CD4-positive, alpha-beta T cell treated with Interleukin-1 beta for 1 hour (primary cell): Measurements from ENCODE around the gene VWA3B.
"Not testable (repeated sequence)": the region's sequence is repeated elsewhere in the genome, so short reads cannot be mapped to it uniquely, and the experiment has no call there.

Experiments used
- DNase-seq, 2 donors: peaks; one replicate each; pipeline ENCODE4 v3.0.0-alpha.2; 2020 to 2022

VWA3B gene

DNA sequence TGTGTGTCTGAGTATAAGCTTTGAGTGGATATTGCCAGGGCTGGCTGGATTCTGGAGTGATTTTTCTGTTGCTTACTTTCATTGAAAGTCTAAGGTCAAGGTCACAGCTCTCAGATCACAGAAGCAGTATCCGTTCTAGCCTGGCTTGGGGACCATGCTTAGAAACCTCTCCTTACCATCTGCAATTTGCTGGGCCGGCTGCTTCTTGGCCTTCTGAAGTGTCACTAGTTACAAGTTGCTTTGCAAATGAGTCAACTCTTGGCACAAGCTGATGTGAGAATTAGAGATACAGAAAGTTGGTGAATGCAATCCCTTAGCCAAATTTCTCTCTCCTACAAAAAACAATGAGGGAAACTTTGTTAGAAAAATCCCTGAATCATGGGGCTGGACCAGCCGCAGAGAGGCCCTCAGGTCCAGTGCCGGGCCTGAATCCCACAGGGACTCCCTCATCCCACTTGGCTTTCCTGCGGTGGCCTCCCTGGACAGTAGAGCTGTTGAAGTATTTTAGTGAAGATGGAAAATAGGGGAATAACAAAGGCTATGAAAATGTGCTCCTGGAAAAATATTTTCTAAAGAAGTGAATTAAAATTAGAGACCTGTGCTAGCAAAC lies 166.6 kb downstream of the VWA3B start:
- DNase-seq, result no peak

DNA sequence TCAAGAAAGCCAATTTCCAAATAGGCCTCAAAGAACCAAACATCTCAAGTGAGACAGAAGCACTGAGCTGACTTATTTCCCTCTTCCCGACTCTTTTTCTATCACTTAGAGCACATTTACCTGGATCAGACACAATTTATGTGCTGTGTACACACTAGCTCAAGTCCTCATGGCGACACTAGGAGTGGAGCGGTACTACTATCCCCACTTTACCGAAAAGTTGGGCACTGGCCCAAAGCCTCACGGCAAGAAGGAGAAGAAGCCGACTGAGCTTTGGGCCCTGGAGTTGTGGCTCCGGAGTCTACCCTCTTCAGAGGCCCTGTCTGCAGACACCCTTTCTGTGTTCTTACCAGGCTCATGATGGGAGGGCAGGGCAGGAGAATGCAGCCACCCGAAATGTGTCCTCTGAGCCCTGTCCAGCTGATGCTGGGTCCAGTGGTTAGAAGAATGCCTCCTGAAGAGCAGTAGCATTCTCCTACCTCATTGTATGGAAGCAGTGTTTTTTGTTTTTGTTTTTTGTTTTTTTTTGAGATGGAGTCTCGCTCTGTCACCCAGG lies 167.6 kb downstream of the VWA3B start:
- no peak for DNase-seq

DNA sequence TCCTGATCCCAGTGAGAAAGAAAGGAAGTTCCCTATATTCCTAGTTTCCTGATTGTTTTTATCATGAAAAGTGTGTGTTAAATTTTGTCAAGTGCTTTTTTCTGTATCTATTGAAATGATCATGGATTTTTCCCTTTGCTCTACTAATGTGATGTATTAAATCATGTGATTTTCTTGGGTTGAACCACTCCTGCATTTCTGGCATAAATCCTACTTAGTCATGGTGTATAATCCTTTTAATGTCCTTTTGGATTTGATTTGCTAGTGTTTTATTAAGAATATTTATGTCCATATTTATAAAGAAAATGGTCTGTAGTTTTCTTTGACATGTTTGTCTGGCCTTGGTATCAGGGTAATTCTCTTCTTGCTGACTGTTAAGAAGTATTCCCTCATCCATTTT lies 171.9 kb downstream of the VWA3B start:
- no peak for DNase-seq

DNA sequence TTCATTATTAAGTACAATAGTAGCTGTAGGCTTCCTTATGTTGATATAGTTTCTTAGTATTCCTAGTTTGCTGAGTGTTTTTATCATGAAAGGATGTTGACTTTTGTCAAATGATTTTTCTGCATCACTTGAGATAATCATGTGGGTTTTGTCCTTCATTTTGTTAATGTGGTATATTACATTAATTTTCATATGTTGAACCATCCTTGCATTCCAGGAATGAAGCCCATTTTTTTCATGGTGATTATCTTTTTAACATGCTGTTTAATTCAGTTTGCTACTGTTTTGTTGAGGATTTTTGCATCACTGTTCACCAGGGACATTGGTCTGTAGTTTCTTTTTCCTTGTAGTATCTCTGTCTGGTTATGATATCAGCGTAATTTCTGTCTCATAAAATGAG lies 176.4 kb downstream of the VWA3B start:
- no peak for DNase-seq

DNA sequence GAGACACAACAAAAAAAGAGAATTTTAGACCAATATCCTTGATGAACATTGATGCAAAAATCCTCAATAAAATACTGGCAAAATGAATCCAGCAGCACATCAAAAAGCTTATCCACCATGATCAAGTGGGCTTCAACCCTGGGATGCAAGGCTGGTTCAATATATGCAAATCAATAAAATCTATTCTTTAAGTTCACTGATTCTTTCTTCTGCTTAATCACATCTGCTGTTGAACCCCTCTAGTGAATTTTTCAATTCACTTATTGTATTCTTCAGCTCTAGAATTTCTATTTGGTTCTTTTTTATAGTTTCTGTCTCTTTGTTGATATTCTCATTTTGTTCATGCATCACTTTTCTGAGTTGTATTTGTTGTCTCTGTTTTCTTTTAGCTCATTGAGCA lies 181.3 kb downstream of the VWA3B start:
- not testable (repeated sequence) for DNase-seq

DNA sequence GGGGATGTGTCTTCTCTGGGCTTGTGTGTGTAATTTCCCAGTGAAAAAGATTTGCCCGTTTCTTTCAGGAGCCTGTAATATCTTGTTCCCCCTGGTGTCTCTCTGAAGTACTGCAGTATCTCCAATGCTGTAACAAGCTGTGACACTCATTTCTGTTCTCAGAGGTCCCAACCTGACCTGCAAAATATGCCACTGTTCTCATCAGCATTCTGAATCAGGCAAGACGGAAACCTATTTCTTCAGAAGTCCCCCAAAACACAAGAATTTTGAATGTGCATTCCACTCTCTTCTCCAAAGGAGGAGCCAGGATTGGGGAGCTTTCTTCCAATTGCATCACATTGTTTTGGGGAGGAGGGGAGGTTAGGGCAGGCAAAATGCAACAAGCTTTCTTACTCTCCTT lies 182.3 kb downstream of the VWA3B start:
- peak in 1 of 2 donors; percentile 27 for DNase-seq

DNA sequence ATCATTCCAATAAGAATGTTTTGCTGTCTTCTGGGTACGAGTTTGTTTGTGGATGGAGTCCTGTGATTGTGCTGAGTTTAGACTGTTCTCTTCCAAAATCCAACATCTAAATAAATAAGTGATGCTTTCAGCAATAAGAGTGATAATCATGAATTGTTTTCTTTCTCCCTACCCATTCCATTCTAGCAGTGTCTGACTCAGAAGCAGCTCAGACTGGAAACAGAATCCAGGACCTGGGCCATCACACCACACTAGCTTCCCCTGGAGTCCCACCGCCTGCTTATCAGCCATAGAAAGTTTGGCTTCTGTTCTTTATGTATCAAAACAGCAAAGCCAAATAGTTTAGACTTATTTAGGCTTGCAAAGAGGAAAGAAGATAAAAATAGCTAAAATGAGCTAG lies 182.9 kb downstream of the VWA3B start:
- no peak for DNase-seq

DNA sequence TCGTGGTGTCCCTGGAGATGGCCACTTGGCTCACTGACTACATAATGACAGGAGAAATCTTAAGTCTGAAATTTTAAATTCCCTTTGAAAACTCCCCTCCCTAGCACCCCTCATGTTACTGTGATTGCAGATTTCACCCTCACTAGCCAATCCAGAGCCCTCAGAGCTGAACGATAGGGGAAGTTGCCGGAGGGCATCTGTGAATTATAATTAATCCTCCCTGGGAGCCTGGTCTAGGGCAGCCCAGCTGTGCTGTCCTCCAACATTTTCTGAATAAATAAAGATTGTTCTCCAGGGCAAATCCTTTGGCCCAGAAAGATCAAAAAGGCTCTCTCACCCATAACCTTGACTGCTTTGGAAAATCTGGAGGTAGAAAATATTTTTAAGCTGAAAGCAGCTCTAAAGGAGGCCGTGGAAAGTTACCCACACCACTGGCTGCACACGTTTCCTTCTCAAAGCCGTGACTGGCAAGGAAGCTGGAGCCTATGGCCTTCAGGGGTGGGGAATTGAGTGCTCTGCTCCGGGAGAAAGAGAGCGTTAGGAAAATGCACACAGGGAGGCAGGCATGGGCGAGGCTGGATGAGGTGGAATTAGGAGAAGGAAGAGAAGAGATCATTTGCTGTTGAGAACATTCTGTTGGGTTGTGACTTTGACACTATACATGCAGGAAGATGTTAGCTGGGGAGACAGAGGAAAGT lies 190.3 kb downstream of the VWA3B start:
- DNase-seq, result no peak

DNA sequence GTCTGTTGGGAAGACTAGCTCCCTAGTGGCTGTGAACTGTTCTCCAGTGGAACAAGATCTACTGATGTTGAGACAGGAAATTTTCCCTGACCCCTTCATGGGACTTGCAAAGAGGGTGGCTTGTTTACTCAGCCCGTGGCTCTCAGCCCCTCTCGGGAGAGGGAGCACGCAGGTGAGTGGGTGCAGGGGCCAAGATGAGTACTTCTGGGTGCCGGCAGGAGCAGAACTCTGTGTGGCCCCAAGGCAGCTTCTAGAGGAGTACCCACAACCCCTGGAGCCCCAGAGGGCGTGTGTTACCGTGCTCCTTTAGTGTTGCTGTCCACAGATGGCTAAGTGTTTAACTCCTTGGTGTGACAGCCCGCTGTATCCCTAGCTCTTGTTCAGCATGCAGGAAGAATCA lies 191.1 kb downstream of the VWA3B start:
- no peak for DNase-seq

DNA sequence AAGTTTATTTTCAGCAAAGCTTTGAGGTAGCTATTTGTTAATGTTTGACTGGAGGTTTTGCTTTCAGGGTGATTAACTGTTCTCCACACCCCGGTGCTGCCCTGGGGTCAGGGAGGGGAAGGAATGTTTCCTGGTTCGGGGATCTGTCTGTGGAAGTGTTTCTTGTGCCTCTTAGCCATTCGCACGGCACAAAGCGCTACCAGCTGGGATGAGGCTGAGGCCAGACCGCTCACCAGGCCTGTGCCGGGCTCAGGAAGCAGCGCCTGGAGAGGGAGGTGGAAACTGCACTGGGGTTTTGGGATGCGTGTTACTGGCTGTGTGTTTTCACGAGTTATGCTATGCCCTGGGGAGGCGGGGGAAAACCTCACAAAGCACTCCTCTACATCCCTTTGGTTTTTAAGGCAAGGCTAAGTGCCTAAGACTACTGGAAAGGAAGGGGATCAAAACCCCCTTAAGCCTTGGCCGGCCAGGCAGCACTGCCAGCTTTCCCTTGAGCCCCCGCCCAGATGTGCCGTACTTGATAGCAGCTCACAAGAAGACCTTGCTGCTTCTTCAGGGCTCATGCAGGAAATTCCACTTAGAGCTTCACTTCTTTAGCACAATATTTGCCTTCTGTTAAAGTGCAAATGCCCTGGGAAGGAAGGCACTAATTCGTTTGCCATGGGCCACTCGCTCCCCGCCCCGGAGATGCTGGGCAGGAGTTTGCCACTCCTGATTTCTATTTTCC lies 193.6 kb downstream of the VWA3B start:
- DNase-seq, result no peak

DNA sequence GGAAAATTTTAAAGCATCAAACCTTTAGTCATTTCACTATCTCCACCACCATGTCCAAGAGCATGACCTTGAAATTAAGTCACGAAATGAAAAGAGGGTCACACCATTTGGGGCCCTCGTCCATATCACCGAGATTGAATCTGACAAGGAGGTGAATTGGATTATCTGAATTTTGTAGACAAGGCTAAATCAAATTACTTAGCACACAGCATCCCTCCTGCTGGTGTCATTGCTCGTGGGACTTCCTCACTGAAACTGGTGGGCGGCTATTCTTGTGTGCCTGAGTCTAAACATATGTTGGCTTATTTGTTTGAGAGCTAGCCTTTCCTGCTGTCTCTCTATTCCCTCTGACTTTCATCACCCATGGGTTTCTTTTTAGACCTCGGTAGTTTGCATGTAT lies 194.6 kb downstream of the VWA3B start:
- DNase-seq, result no peak

DNA sequence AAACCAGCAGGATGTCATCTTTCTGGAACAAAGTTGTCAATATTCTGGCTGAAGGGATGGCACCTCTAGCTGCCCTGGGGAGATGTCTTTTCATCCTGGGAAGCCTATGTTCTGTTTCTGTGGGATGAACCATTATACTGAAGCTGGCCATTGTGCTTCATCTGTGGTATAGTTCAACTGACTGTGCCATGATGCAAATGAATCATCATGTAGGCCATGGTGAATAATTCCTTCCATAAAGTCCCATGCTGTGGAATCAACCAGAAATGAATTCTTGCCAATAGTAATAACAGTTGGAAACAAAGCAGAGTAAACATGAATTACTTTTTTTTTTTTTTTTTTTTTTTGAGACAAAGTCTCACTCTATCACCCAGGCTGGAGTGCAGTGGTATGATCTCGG lies 195.1 kb downstream of the VWA3B start:
- DNase-seq, result no peak

DNA sequence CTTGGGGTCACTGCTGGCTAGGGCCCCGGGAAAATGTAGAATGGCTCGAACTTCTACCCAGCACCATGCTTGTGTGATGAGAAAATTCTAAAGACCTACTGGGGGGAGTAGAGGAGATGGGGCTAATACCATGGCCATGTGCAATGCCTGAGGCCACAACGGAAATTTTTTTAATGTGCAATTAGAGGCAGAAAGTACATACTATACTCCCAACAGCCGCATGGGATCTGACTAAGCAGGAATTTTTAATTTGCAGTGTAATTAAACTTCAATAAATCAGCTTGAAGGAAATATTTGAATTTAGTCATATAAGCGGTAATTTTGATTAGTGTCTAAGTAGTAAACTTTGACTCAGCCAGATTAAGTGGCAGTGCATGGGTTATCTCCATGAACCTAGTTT lies 206.1 kb downstream of the VWA3B start:
- DNase-seq, result no peak

DNA sequence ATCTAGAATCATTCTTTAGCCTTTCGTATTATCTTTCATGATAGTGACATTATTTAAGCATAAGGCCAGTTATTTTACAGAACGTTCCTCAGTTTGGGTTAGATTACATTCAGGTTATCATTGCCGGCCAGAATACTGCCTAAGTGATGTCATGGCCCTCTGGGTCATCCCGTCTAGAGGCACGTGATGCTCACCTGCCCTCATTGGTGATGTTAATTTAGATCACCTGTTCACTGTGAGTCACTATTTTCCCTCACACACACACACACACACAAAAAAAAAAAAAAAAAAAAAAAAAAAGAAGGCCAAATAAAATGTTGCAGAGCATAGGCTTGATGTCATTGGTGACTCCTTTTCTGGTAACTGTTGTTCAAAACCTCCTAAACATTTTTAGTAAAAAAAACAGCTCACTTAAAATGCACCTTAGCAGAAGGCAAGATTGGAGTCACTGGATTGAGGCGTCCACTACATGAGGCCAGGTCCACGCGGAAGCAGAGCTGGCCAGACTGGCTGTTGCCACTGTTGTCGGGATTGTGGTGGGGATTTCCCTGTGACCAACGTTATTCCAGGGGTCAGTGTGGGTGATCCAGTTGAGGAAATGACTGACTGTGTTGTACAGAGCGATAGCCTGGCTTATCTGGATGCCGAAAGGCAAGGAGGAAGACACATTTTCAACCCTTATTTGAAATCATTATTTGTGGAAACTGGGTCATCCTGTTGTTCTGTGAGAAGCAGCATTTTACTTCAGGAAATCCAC lies 207.1 kb downstream of the VWA3B start:
- no peak for DNase-seq

DNA sequence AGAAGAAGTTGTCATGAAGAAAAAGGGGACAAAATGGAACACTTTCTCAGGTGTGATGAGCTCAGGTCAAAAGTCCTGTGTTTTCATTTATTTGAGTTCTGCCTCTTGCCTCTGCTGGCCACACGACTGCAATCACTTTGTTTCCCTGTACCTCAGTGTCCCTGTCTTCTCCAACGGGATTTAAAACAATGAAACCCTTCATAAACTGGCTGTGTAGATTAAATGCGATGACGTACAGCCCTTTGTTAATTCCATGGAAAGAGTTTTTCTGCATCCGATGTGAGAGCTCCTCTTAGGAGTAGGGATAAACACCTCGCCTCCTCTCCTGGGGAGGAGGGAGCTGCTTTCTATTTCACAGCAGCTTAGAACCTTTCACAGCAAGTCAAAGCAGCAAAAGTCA lies 207.7 kb downstream of the VWA3B start:
- no peak for DNase-seq

DNA sequence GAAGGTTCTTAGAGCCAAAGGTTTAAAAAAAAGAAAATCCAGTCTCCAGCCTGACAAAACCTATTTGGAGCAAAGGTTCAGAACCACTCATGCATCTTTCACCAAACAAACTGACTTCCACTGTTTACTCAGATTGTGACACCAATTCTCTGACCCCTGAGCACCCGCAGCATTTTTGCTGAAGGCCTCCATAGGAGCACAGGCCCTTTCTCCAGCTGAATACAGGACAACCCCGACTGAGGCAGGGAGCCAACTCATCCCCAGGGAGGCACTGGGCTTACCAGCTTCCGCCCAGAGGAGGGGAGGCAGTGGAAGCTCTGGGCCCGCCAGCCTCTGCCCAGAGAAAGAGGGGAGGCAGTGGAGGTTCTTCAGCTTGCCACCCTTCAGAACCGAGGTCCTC lies 208.3 kb downstream of the VWA3B start:
- DNase-seq, result no peak

DNA sequence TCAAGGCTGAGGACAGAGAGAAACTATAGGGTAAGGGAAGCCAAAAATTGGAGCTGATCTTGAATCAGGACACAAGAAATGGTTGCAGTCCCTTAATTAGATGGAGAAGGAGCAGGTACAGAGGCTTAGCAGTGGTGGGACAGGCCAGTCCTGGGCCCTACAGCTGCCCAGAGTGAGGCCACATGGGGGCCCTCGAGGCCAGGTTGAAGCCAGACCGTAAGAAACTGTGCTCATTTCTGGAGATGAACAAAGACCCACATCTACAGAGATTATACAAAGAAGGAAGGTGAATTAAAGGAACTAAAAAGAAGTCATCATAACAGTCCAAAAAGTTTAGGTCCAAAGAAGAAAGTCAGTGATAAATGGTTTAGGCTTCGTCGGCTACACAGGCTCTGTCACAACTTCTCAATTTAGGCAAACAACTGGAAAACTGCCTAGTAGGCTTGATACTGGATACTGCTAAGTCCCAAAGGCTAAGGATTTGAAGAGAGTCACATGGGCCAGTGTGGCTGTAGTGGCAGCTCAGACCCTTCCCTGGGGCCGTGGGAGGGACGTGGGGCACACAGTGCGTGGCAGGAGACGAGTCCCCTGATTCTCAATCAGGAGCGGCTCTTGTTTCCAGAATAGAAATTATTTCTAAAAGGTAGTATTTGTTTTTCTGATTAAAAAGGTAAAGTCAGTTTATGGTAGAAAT lies 208.9 kb downstream of the VWA3B start:
- DNase-seq, result no peak

DNA sequence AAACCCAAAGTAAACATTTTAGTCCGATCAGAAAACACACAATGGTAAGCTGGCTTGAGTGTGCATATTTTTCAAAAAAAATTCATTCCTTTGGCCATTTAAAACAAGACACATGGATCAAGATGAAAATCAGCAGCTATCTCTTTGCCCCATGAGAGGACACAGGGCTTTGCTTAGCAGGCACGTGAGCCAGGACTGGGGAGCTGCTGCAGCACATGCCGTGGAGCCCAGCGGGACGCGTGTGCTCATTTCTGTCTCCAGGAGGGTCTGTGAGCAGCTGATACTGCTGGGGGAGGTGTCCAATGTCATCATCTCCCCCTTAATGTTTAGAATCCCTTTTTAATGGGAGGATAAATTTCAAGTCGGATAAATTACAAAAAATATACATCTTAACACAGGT lies 209.5 kb downstream of the VWA3B start:
- no peak for DNase-seq

DNA sequence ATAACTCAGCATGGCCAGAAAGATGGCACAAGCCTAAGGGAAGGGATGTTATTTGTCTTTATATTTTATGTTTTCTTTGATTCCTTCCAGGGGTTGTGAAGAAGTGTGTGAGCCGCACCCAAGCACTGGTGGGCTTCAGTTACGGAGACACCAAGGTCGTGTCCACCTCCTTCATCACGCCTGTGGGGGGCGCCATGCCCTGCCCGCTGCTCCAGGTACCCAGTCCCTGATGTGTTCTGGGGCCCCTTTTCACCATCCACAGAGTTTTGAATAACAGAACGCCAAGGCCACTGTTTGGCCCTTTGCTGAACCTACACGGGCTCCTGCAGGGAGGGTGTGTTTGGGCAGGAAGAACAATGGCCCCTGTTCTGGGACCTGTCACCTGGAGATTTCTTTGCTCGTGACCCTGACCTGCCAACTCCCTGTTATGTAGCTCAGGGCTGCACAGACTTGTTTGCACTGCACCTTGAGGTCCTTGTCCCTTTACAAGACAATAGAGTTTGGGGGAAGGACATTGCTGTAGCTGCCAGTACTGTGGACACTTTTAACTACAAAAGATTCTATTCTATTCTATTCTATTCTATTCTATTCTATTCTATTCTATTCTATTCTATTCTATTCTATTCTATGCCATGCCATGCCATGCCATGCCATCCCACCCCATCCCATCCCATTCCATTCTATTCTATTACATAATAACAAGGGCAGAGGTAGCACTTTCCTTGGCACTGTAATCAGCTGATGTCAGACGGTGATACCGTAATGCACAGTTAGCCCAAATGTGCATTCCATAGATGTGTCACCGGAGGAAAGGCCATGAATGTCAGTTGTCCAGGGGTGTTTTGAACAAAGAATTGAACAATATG lies 211.1 kb downstream of the VWA3B start:
- no peak for DNase-seq

DNA sequence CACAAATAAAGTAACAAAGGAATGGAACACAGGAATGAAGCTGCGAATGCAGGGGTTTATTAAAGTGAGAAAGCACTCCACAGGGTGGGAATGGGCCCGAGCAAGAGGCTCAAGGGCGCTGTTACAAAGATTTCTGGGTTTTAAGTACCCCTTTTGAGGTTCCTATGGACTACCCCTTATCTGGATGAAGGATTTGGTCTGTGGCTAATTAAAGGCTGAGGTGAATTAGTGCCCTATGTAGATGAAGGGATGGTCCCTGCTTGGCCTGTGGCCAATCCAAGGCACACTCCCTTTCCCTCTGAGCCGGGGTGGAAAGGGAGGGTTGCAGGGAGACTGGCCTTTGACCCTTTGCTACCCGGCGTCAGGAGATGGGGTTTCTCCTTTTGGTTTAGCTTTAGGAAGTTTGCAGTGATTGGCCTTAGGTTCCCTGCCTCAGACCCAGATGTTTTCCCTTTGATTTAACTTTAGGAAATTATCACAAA lies 211.8 kb downstream of the VWA3B start:
- no peak for DNase-seq

DNA sequence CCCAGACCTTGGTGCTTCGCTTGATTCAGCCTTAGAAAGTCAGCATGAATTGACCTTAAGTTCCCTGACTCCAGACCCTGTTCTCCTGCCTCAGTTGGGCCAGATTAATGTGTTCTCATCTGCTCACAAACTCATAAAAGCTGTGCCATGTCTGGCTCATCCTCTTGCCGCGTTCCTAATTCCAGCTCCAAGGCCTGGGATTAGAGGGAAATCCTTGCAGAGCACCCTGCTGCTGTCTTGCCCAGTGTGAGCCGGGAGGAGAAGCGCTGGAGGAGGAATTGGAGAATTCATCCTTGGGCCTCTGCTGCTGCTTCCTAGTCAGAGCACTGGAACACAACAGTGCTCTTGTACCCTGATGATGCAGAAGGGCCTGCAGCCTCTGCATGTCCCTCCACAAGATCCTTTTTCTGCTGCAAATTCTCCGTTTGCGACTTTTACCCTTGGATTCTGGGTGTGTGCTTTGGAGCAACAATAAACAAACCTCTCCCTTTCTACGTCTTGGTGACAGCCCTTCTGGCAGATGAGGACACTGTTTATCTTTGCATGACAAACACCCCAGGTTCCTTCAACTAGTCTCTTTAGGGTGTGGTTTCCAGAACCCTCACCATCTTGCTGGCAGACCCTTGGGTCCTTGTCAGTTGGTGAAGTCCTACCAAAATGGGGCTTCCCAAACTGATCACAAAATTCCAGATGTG lies 212.4 kb downstream of the VWA3B start:
- no peak for DNase-seq
